Adrenal gland (tissue), 12 donors: ENCODE data around the gene STAMBPL1. TPM values are rescaled to one million over a fixed set of nuclear protein-coding genes. Genes with fewer than 3 reads are reported as not detected.

ENCODE experiments used
- DNase-seq, 7 donors: peaks; one replicate each; pipeline ENCODE4 v3.0.0-alpha.2; 2019 to 2020
- H3K27ac ChIP-seq, 5 donors: fragments of 200-600 bp; sonication (generic) in 4 of 5; 1 replicate in 3 of 5; 2 replicates in 2 of 5; pipeline versions ENCODE4 v1.5.1 to v1.8.0; 2016 to 2020; ENCODE audit warnings: mild to moderate bottlenecking in 1 of 5
- H3K27me3 ChIP-seq: fragments of 200-600 bp; 2 replicates; pipeline ENCODE4 v1.8.0; 2021
- H3K36me3 ChIP-seq, 2 donors: fragments of 200-600 bp; replicated peaks in 1 of 2; 1 replicate in 1 of 2; 2 replicates in 1 of 2; pipeline versions ENCODE4 v1.5.1 to v1.8.0; 2018 to 2022
- H3K4me1 ChIP-seq, 2 donors: fragments of 200-600 bp; replicated peaks in 1 of 2; 1 replicate in 1 of 2; 2 replicates in 1 of 2; pipeline versions ENCODE4 v1.5.1 to v1.8.0; 2018 to 2021
- H3K4me3 ChIP-seq, 4 donors: fragments of 200-600 bp; sonication (generic) in 3 of 4; one replicate each; pipeline ENCODE4 v1.5.1; 2016 to 2018
- H3K9me3 ChIP-seq, 3 donors: fragments of 200-600 bp; sonication (generic) in 1 of 3; replicated peaks in 1 of 3; 1 replicate in 2 of 3; 2 replicates in 1 of 3; pipeline versions ENCODE4 v1.5.1 to v1.8.0; 2016 to 2021
- CTCF ChIP-seq, 6 experiments: fragments of 450-650 bp in 4 of 6; fragments of 200-600 bp in 2 of 6; sonication (generic) in 1 of 6; IDR thresholded peaks; 1 replicate in 5 of 6; 2 replicates in 1 of 6; pipeline versions ENCODE4 v1.5.1 to v1.8.0; 2016 to 2021; ENCODE audit warnings: antibody characterized with exemption in 6 of 6, mild to moderate bottlenecking in 2 of 6, moderate library complexity in 1 of 6
- POLR2A ChIP-seq, 2 donors: fragments of 450-650 bp; IDR thresholded peaks; one replicate each; pipeline ENCODE4 v1.6.1; 2017; ENCODE audit warnings: antibody characterized with exemption in 2 of 2, mild to moderate bottlenecking in 2 of 2, moderate library complexity in 1 of 2
- WGBS, 4 donors: extraction: QIAGEN DNeasy Blood & Tissue Kit in 2 of 4; methylation state at CpG; one replicate each; pipeline versions ENCODE4 v1.1.5 to v1.1.7; 2013 to 2017; 5-methylcytosine and 5-hydroxymethylcytosine counted together
- intact Hi-C, 2 donors: fragments of 100-400 bp; cut with DNase I; formaldehyde crosslinking; loops; one replicate each; pipeline versions ENCODE4 v1.14.1 to v1.15.0; 2022 to 2023
- polyA plus RNA-seq, 3 donors: library from polyadenylated mRNA; stranded (reverse); fragments of 200-250 nt in 2 of 3; fragments of 350-450 nt in 1 of 3; fragmentation: Illumina TruSeq in 1 of 3; extraction: RNeasy Lipid Tissue Mini Kit (QIAGEN cat#74804) in 1 of 3; gene quantifications; one replicate each; pipeline ENCODE4 v1.2.3, GENCODE V29; 2013 to 2014
- total RNA-seq, 9 donors: library from RNA; depleted of rRNA in 4 of 9; stranded (reverse); fragments of >200 nt in 4 of 9; fragments of 120-200 nt in 1 of 9; fragmentation: NEBNext Ultra II Directional in 1 of 9; extraction: Animal tissue kit (Norgen Biotek cat#: 25700) in 1 of 9; gene quantifications; one replicate each; pipeline versions ENCODE4 v1.1.0 to v1.2.4, GENCODE V29; 2013 to 2023
- donor health status: healthy with polysubstance abuse.
- donor health status: Bipolar disorder and iron deficiency.
- donor health status: DM: yes; HTN: yes; CAD: no.
- donor health status: DM: no; HTN: no; CAD: no.
- donor health status: DM: no; HTN: no; CAD: no.
- donor health status: DM: yes; HTN: yes; CAD: no.

STAMBPL1 gene
- total and polyA plus RNA-seq, 12 donors, result 11.0 to 108 (median 49.5) TPM

- H3K9me3 ChIP-seq, result no peaks in the 10 kb centered on the region
- H3K27ac ChIP-seq, result no peak overlapping the region
- DNase-seq, result no peak
- no peak overlapping the region for H3K4me3 ChIP-seq
- H3K27me3 ChIP-seq, result no peaks in the 10 kb centered on the region
- peaks cover 4 to 36% of the 10 kb centered on the region in 2 donors for H3K4me1 ChIP-seq
- 65 to 75% (median 70%) methylated on average over 2 of the region's 2 CpGs for WGBS, 4 donors
- H3K36me3 ChIP-seq, result peaks cover 0 to 21% of the 10 kb centered on the region in 2 donors
- no peak for TF ChIP-seq POLR2A (IDR thresholded peaks at IDR 0.05)
- TF ChIP-seq CTCF (IDR thresholded peaks at IDR 0.05), result no peak
- intact Hi-C loops, result no loop called here
Measured at GRCh38 chr10:88915781-88916180, 35.7 kb downstream of the STAMBPL1 start.

GRCh38 chr10:88916231-88916630 lies 36.2 kb downstream of the STAMBPL1 start:
- no peak for DNase-seq
- Histone ChIP-seq H3K9me3 (no peaks in the 10 kb centered on the region), H3K36me3 (peaks cover 0 to 17% of the 10 kb centered on the region in 2 donors), H3K4me1 (peaks cover 8 to 41% of the 10 kb centered on the region in 2 donors), H3K27me3 (no peaks in the 10 kb centered on the region), H3K4me3 (no peak overlapping the region), H3K27ac (no peak overlapping the region)
- no peak for TF ChIP-seq CTCF (IDR thresholded peaks at IDR 0.05)
- no peak for TF ChIP-seq POLR2A (IDR thresholded peaks at IDR 0.05)
- intact Hi-C loops, result no loop called here

- WGBS, 4 donors, result 93 to 95% (median 94%) methylated on average over 3 of the region's 3 CpGs
- peaks cover 10 to 46% of the 10 kb centered on the region in 2 donors for H3K4me1 ChIP-seq
- DNase-seq, result no peak
- no peak overlapping the region for H3K4me3 ChIP-seq
- H3K27ac ChIP-seq, result no peak overlapping the region
- TF ChIP-seq CTCF (IDR thresholded peaks at IDR 0.05), result no peak
- no peak for TF ChIP-seq POLR2A (IDR thresholded peaks at IDR 0.05)
- intact Hi-C loops, result no loop called here
- H3K27me3 ChIP-seq, result no peaks in the 10 kb centered on the region
- H3K9me3 ChIP-seq, result no peaks in the 10 kb centered on the region
- H3K36me3 ChIP-seq, result peaks cover 0 to 17% of the 10 kb centered on the region in 2 donors
Measured at GRCh38 chr10:88916986-88917385, 36.9 kb downstream of the STAMBPL1 start.

- no peak for DNase-seq
- no peaks in the 10 kb centered on the region for H3K9me3 ChIP-seq
- H3K27ac ChIP-seq, result no peak overlapping the region
- H3K36me3 ChIP-seq, result peaks cover 0 to 14% of the 10 kb centered on the region in 2 donors
- intact Hi-C loops, result no loop called here
- H3K27me3 ChIP-seq, result no peaks in the 10 kb centered on the region
- H3K4me1 ChIP-seq, result peaks cover 10 to 37% of the 10 kb centered on the region in 2 donors
- no peak overlapping the region for H3K4me3 ChIP-seq
- 95 to 99% (median 98%) methylated on average over 3 of the region's 3 CpGs for WGBS, 4 donors
- TF ChIP-seq CTCF (IDR thresholded peaks at IDR 0.05) (no peak), POLR2A (IDR thresholded peaks at IDR 0.05) (no peak)
Measured at GRCh38 chr10:88918191-88918905, 38.3 kb downstream of the STAMBPL1 start.
